Measurements from ENCODE around the gene SYT15. TPM values are rescaled to one million over a fixed set of nuclear protein-coding genes. Genes with fewer than 3 reads are reported as not detected.

Gene SYT15
- total RNA-seq, 2 donors from 2014 or later: 1.6 to 7.0 TPM

DNA sequence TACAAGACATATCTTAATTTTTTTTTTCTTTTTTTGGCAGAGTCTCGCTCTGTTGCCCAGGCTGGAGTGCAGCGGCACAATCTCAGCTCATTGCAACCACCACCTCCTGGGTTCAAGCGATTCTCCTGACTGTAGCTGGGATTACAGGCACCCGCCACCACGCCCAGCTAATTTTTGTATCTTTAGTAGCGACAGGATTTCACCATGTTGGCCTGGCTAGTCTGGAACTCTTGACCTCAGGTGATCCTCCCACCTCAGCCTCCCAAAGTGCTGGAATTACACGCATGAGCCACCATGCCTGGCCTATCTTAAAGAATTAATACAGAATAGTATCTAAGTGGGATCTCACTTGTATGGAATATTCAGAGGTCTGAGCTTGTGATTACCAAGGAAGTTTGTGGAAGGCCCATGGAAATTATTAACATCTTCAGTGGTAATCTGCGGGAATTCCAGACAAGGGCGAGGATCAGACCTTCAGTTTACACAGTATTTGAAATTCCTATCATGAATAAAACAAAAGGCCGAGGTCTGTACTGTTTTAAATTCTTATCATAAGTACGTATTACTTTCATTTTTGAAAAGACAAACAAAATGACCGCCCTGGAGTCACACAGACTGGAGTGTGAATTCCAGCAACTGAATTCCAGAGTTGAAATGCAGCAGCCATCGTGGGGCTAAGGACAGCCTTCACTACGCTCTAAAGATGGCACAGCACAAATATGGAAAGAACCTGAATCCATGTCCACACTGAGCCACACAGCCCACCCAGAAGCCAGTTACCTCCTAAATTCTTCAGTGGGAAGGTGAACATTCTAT is 39.1 kb upstream of the SYT15 start:
- 71% methylated on average over 14 of the region's 14 CpGs for WGBS
- H3K4me1 ChIP-seq (replicated peaks): no peaks in the 10 kb centered on the region
- H3K27me3 ChIP-seq (replicated peaks; ENCODE audit: insufficient read depth): no peaks in the 10 kb centered on the region
- H3K9me3 ChIP-seq: no peaks in the 10 kb centered on the region
- H3K36me3 ChIP-seq: no peaks in the 10 kb centered on the region
- DNase-seq (ENCODE audit: low spot score): no peak
- intact Hi-C loops (cut with DNase I): no loop called here
- TF ChIP-seq, protein P1, sequence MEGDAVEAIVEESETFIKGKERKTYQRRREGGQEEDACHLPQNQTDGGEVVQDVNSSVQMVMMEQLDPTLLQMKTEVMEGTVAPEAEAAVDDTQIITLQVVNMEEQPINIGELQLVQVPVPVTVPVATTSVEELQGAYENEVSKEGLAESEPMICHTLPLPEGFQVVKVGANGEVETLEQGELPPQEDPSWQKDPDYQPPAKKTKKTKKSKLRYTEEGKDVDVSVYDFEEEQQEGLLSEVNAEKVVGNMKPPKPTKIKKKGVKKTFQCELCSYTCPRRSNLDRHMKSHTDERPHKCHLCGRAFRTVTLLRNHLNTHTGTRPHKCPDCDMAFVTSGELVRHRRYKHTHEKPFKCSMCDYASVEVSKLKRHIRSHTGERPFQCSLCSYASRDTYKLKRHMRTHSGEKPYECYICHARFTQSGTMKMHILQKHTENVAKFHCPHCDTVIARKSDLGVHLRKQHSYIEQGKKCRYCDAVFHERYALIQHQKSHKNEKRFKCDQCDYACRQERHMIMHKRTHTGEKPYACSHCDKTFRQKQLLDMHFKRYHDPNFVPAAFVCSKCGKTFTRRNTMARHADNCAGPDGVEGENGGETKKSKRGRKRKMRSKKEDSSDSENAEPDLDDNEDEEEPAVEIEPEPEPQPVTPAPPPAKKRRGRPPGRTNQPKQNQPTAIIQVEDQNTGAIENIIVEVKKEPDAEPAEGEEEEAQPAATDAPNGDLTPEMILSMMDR (IDR thresholded peaks at IDR 0.05): no peak
- TF ChIP-seq POLR2A (IDR thresholded peaks at IDR 0.05) (no peak), POLR2AphosphoS5 (IDR thresholded peaks at IDR 0.05) (no peak)
- no peak overlapping the region for H3K4me3 ChIP-seq
- no peak overlapping the region for H3K27ac ChIP-seq

DNA sequence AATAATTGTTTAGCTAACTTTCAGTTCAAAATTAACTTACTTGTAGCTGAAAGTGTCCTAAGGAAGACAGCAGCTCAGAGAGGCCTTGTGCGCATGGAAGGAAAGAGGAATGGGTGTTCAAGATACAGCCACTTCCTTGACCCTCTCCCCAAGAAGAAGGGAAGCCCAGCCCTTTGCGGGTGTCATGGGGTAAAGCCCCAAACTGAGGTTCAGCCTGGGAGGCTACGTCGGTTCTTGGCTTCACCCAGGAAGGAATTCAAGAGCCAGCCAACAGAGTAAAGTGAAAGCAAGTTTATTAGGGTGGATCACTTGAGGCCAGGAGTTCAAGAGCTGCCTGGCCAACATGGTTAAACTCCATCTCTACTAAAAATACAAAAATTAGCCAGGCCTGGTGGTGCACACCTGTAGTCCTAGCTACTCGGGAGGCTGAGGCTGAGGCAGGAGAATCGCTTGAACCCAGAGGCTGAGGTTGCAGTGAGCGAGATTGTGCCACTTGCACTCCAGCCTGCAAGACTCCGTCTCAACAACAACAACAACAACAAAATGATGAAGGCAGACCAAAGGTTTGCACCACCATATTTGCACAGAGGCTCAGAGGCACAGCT is 38.4 kb upstream of the SYT15 start:
- WGBS: 86% methylated on average over 8 of the region's 8 CpGs
- Histone ChIP-seq H3K27ac (no peak overlapping the region), H3K36me3 (no peaks in the 10 kb centered on the region), H3K4me3 (no peak overlapping the region), H3K4me1 (replicated peaks) (no peaks in the 10 kb centered on the region), H3K27me3 (replicated peaks; ENCODE audit: insufficient read depth) (no peaks in the 10 kb centered on the region), H3K9me3 (no peaks in the 10 kb centered on the region)
- TF ChIP-seq POLR2AphosphoS5 (IDR thresholded peaks at IDR 0.05) (no peak), POLR2A (IDR thresholded peaks at IDR 0.05) (no peak)
- TF ChIP-seq, protein P1 (IDR thresholded peaks at IDR 0.05): no peak
- DNase-seq (ENCODE audit: low spot score): no peak
- intact Hi-C loops (cut with DNase I): no loop called here

DNA sequence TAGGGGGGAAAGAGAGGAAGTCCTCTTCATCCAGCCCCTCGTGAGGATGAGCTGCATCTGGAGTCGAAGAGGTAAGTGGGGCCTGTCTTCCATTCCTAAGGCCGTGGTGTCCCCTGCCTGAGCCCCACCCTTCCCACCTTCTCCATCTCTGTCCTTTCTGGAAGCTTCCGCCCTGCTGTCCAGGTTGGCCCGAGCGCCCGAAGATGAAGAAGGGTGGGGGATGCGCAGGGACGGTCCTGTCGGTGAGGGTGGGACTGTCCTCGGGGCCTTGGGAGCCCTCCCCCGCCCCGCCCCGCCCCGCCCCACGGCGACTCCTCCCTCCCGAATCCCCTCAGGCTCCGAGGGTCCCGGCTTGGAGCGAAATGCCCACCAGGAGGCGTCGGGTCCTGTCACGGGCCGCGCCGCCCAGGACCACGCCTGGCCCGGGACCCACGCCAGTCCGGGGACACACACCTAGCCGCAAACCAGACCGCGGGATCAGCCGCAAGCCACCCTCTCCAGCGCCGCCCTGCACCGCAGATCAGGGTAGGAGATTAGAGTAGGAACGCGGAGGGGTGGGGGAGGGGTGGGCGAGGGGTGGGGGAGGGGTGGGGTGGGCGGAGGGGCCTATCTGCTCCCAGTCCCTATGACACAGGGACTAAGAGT is 37.8 kb upstream of the SYT15 start:
- H3K4me1 ChIP-seq (replicated peaks): no peaks in the 10 kb centered on the region
- peak overlapping the region in 1 of 2 donors; percentile 9 for H3K4me3 ChIP-seq
- no peak overlapping the region for H3K27ac ChIP-seq

DNA sequence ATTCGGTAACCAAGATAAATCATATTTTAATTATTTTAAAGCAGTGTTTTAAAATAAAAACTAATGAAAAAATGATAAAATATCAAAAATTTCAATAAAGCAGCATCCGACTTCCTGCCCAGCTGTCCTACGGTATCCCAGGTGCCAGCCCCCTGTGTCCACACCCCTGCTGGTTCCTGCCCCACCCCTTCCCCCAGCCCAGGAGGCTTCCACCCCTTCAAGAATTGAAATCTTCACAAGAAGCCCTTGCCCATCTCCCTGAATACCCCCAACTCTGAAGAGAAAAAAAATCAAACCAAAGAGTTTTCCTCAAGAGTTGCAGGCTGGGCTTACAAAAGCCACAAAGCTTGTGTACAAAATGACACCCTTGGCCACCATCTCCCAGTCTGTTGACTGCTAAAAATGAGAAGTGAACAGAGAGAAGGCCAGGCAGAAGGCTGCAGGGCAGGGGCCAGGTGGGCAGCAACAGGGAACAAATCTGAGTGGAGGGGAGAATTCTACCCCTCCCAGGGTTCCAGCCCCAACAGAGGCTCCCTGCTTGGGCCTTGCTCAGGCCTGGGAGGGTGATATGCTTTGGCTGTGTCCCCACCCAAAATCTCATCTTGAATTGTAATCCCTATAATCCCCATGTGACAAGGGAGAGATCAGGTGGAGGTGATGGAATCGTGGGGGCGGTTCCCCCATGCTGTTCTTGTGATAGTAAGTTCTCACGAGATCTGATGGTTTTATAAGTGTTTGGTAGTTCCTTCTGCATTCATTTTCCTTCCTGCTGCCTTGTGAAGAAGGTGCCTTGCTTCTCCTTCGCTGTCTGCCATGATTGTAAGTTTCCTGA is 37.0 kb upstream of the SYT15 start:
- DNase-seq (ENCODE audit: low spot score): no peak
- intact Hi-C loops (cut with DNase I): no loop called here
- Histone ChIP-seq H3K27ac (no peak overlapping the region), H3K4me3 (no peak overlapping the region), H3K36me3 (no peaks in the 10 kb centered on the region), H3K9me3 (no peaks in the 10 kb centered on the region), H3K4me1 (replicated peaks) (no peaks in the 10 kb centered on the region), H3K27me3 (replicated peaks; ENCODE audit: insufficient read depth) (no peaks in the 10 kb centered on the region)
- 80% methylated on average over 7 of the region's 7 CpGs for WGBS
- no peak for TF ChIP-seq POLR2AphosphoS5 (IDR thresholded peaks at IDR 0.05)
- TF ChIP-seq, protein P1 (IDR thresholded peaks at IDR 0.05): no peak
- TF ChIP-seq POLR2A (IDR thresholded peaks at IDR 0.05): no peak

More for the DNA sequence above, 37.8 kb upstream of the SYT15 start:
- DNase-seq (ENCODE audit: low spot score): no peak
- TF ChIP-seq POLR2A (IDR thresholded peaks at IDR 0.05): no peak
- TF ChIP-seq, protein P1 (IDR thresholded peaks at IDR 0.05): peak in 1 of 4 experiments; percentile 11
- WGBS: 5% methylated on average over 41 of the region's 42 CpGs
- Histone ChIP-seq H3K27me3 (replicated peaks; ENCODE audit: insufficient read depth) (no peaks in the 10 kb centered on the region), H3K36me3 (no peaks in the 10 kb centered on the region), H3K9me3 (no peaks in the 10 kb centered on the region)
- intact Hi-C loops (cut with DNase I): no loop called here
